GM23248 (cell line): ENCODE results near the gene EPHA1. TPM values are rescaled to one million over a fixed set of nuclear protein-coding genes. Genes with fewer than 3 reads are reported as not detected.
A peak's percentile ranks its signal among the peaks of the same experiment; 100 is the strongest.
"Not testable (repeated sequence)": the region's sequence is repeated elsewhere in the genome, so short reads cannot be mapped to it uniquely, and the experiment has no call there.

Experiments used
- DNase-seq: peaks from one replicate; pipeline ENCODE4 v3.0.0-alpha.2; 2015
- H2AFZ ChIP-seq: fragments of 200-600 bp; sonication (generic); 2 replicates; pipeline ENCODE4 v1.6.1; 2016; ENCODE audit warnings: antibody characterized with exemption
- H3F3A ChIP-seq: fragments of 200-600 bp; sonication (generic); 2 replicates; pipeline ENCODE4 v1.6.1; 2016; ENCODE audit warnings: mild to moderate bottlenecking, antibody characterized with exemption, mixed run types; ENCODE audit not compliant: insufficient read depth
- H3K27ac ChIP-seq: fragments of 200-600 bp; sonication (generic); 2 replicates; pipeline ENCODE4 v1.5.1; 2016; ENCODE audit warnings: mild to moderate bottlenecking
- H3K27me3 ChIP-seq: fragments of 200-600 bp; sonication (generic); replicated peaks from 2 replicates; pipeline ENCODE4 v1.6.1; 2016; ENCODE audit warnings: mild to moderate bottlenecking; ENCODE audit not compliant: insufficient read depth
- H3K36me3 ChIP-seq: fragments of 200-600 bp; sonication (generic); 2 replicates; pipeline ENCODE4 v1.6.1; 2016; ENCODE audit warnings: low read depth, mild to moderate bottlenecking
- H3K4me1 ChIP-seq: fragments of 200-600 bp; sonication (generic); 2 replicates; pipeline ENCODE4 v1.6.1; 2016; ENCODE audit warnings: mild to moderate bottlenecking; ENCODE audit not compliant: insufficient read depth
- H3K4me2 ChIP-seq: fragments of 200-600 bp; sonication (generic); one replicate; pipeline ENCODE4 v1.6.1; 2016; ENCODE audit warnings: mild to moderate bottlenecking; ENCODE audit not compliant: unreplicated experiment
- H3K4me3 ChIP-seq: fragments of 200-600 bp; sonication (generic); 2 replicates; pipeline ENCODE4 v1.5.1; 2016; ENCODE audit warnings: mild to moderate bottlenecking
- H3K79me2 ChIP-seq: fragments of 200-600 bp; sonication (generic); 2 replicates; pipeline ENCODE4 v1.6.1; 2016; ENCODE audit warnings: mild to moderate bottlenecking; ENCODE audit not compliant: insufficient read depth
- H3K9ac ChIP-seq: fragments of 200-600 bp; sonication (generic); 2 replicates; pipeline ENCODE4 v1.6.1; 2016; ENCODE audit warnings: mild to moderate bottlenecking
- H3K9me2 ChIP-seq: fragments of 200-600 bp; sonication (generic); 2 replicates; pipeline ENCODE4 v1.6.1; 2016; ENCODE audit warnings: mixed run types, mild to moderate bottlenecking, moderate library complexity; ENCODE audit not compliant: insufficient read depth
- H3K9me3 ChIP-seq: fragments of 200-600 bp; sonication (generic); one replicate; pipeline ENCODE4 v1.6.1; 2017; ENCODE audit warnings: low read depth
- H4K20me1 ChIP-seq: fragments of 200-600 bp; sonication (generic); 2 replicates; pipeline ENCODE4 v1.6.0; 2016; ENCODE audit not compliant: insufficient read depth
- EZH2 ChIP-seq: fragments of 200-600 bp; sonication (generic); IDR thresholded peaks from 2 replicates; pipeline ENCODE4 v1.6.1; 2018; ENCODE audit warnings: antibody characterized with exemption, mild to moderate bottlenecking; ENCODE audit not compliant: insufficient read depth, poor library complexity, severe bottlenecking
- EZH2phosphoT487 ChIP-seq: fragments of 200-600 bp; sonication (generic); IDR thresholded peaks from 2 replicates; pipeline ENCODE4 v1.6.1; 2018; ENCODE audit warnings: antibody characterized with exemption, moderate library complexity, mild to moderate bottlenecking, low read depth; ENCODE audit not compliant: insufficient read depth
- WGBS, 2 experiments: methylation state at CpG; one replicate each; pipeline ENCODE4 v1.1.6; 2015 to 2017; ENCODE audit warnings: low lambda C conversion rate in 2 of 2, low coverage in 1 of 2; ENCODE audit errors: missing lambda C conversion rate in 2 of 2; 5-methylcytosine and 5-hydroxymethylcytosine counted together
- in situ Hi-C: fragments of 300-500 bp; cut with MboI; formaldehyde crosslinking; loops from 2 replicates; pipeline ENCODE4 v1.15.0; 2020
- polyA plus RNA-seq: library from polyadenylated mRNA; unstranded; fragments of >200 nt; fragmentation: Nextera tagmentation; extraction: Ambion mirVana; gene quantifications from 2 replicates; pipeline ENCODE4 v1.2.1, GENCODE V29; 2016
- total RNA-seq: library from RNA; depleted of rRNA; stranded (reverse); fragments of >200 nt; shearing (Covaris generic); gene quantifications from 2 replicates; pipeline ENCODE4 v1.2.3, GENCODE V29; 2014

Gene EPHA1
- total and polyA plus RNA-seq, 2 experiments from 2014 or later = 0.83 TPM; not detected in 1

DNA sequence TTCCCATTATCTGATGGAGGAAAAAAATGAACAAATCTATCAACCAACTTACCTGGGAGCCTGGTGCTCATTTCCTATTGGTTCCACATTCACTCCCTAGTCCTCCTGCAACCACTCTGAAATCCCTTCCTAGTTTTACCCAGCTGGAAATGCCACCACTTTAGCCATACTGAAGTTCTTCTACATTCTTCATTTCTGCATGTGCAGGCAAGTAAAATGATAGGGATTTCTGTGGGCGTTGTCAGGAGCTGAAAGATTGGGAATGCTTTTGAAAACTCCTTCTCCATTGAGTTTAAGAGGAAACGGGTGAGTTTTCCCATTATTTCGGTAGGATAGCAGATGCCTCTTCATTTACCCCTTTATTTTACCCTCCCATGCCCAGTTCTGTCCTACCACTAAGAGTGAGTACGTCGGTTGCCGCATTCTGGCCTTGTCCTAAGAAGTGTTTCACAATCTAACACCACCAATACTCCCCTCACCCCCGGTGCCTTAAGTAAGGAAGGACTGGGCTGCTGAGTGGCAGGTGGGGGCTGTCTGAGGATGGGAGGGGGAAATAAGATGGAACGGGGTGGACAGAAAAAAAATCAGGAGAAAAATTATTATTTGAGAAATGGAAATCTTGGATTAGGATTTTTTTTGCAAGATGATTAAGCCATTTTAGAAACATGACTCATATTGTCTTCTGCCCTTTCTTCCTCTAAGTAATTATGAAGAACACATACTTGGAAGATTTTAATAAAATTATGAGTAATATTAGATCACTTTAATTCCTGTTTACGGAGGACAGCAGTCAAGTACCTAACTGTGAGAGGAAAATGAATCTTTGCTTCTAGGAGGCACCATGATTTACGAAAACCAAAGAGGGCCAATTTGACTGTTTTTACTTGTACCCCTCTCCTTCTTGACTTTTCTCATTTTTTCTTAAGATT is 21.4 kb upstream of the EPHA1 start:
- Histone ChIP-seq H3K9me3 (no peaks in the 10 kb centered on the region), H3K9me2 (0 out of 2 replicates have a peak, but pooled peaks cover 3% of the 10 kb centered on the region), H3K36me3 (no peaks in the 10 kb centered on the region), H2AFZ (peak overlapping the region; percentile 79), H3K4me1 (peaks cover 23% of the 10 kb centered on the region), H3K9ac (no peak overlapping the region), H3K27ac (peak overlapping the region; percentile 44), H3K4me2 (peak overlapping the region; percentile 74), H3K79me2 (no peaks in the 10 kb centered on the region), H3K27me3 (no peaks in the 10 kb centered on the region), H3K4me3 (peak overlapping the region; percentile 21), H4K20me1 (no peaks in the 10 kb centered on the region), H3F3A (peaks cover 14% of the 10 kb centered on the region)
- no peak for TF ChIP-seq EZH2
- no peak for TF ChIP-seq EZH2phosphoT487
- WGBS, 2 experiments = 30 to 34% methylated on average over 10 of the region's 10 CpGs
- in situ Hi-C loops = no loop called here
- peak; percentile 60 for DNase-seq

GRCh38 chr7:143426479-143427142 is 18.0 kb upstream of the EPHA1 start:
- no peak overlapping the region for H3K4me2 ChIP-seq
- no peak for TF ChIP-seq EZH2

GRCh38 chr7:143424476-143424875 is 15.8 kb upstream of the EPHA1 start:
- in situ Hi-C loops, H3K9ac ChIP-seq: not testable (repeated sequence)

More at GRCh38 chr7:143426479-143427142, 18.0 kb upstream of the EPHA1 start:
- DNase-seq = no peak
- H3K4me1 ChIP-seq = peaks cover 16% of the 10 kb centered on the region
- 97 to 100% methylated on average over 2 of the region's 2 CpGs for WGBS, 2 experiments
- peak overlapping the region; percentile 47; the same call in 1 of the 2 replicates for H2AFZ ChIP-seq
- H3F3A ChIP-seq = peaks cover 14% of the 10 kb centered on the region
- H3K9me2 ChIP-seq = 0 out of 2 replicates have a peak, but pooled peaks cover 3% of the 10 kb centered on the region
- no peak overlapping the region for H3K4me3 ChIP-seq
- H3K79me2 ChIP-seq = no peaks in the 10 kb centered on the region
- H3K27ac ChIP-seq = no peak overlapping the region
- H3K36me3 ChIP-seq = no peaks in the 10 kb centered on the region
- H3K27me3 ChIP-seq = no peaks in the 10 kb centered on the region
- no peak overlapping the region for H3K9ac ChIP-seq
- no peaks in the 10 kb centered on the region for H4K20me1 ChIP-seq
- in situ Hi-C loops = no loop called here
- no peaks in the 10 kb centered on the region for H3K9me3 ChIP-seq

DNA sequence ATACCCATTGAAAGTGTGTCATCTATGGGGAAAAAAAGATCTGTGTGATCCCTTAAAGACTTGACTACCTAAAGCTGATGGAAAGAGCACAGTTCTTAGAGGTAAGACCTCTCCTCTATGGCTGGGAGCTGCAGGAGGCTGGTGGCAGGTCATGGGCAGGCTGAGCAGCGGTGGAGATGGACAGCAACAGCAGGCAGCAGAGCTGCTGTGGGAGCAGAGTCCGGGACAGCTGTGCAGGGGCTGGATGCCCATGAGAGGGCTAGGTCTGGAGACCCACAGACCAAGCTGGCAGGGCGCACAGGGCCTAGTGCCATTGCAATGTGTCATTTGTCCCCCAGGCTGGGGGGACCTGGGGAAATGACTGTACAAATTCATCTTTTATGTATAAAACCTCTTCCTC is 13.4 kb upstream of the EPHA1 start:
- H3K4me2 ChIP-seq = no peak overlapping the region
- in situ Hi-C loops = no loop called here
- no peak for DNase-seq
- 0 out of 2 replicates have a peak, but pooled peaks cover 4% of the 10 kb centered on the region for H3F3A ChIP-seq
- H2AFZ ChIP-seq = no peak overlapping the region
- no peaks in the 10 kb centered on the region for H3K36me3 ChIP-seq
- no peaks in the 10 kb centered on the region for H3K9me3 ChIP-seq
- H3K9ac ChIP-seq = no peak overlapping the region
- no peak overlapping the region for H3K27ac ChIP-seq
- H3K4me1 ChIP-seq = peaks cover 4% of the 10 kb centered on the region
- TF ChIP-seq EZH2phosphoT487 (no peak), EZH2 (no peak)
- no peak overlapping the region for H3K4me3 ChIP-seq
- no peaks in the 10 kb centered on the region for H3K9me2 ChIP-seq
- no peaks in the 10 kb centered on the region for H3K79me2 ChIP-seq
- WGBS, 2 experiments = 88 to 94% methylated on average over 3 of the region's 3 CpGs
- no peaks in the 10 kb centered on the region for H3K27me3 ChIP-seq
- H4K20me1 ChIP-seq = no peaks in the 10 kb centered on the region

More at GRCh38 chr7:143424476-143424875, 15.8 kb upstream of the EPHA1 start:
- H3K27me3 ChIP-seq, H3K9me2 ChIP-seq, H3K4me2 ChIP-seq, H3F3A ChIP-seq, H3K36me3 ChIP-seq, DNase-seq, H3K4me3 ChIP-seq, H3K79me2 ChIP-seq, H3K9me3 ChIP-seq, H4K20me1 ChIP-seq, H2AFZ ChIP-seq, H3K4me1 ChIP-seq, H3K27ac ChIP-seq: not testable (repeated sequence)
- 93 to 100% methylated on average over 5 to 27 of the region's 34 CpGs for WGBS, 2 experiments

- in situ Hi-C loops, H3K4me1 ChIP-seq, H3K9ac ChIP-seq, H3K27ac ChIP-seq, H3K9me3 ChIP-seq, H3F3A ChIP-seq, H3K79me2 ChIP-seq, H2AFZ ChIP-seq, H3K36me3 ChIP-seq, H4K20me1 ChIP-seq, H3K27me3 ChIP-seq, H3K4me2 ChIP-seq, H3K4me3 ChIP-seq, H3K9me2 ChIP-seq, DNase-seq: not testable (repeated sequence)
- 57 to 59% methylated on average over 3 of the region's 3 CpGs for whole genome bisulfite sequencing, 2 experiments
Observed at GRCh38 chr7:143420624-143421023, 12.0 kb upstream of the EPHA1 start.
